Measurements from ENCODE around the gene RPTOR. TPM values are rescaled to one million over a fixed set of nuclear protein-coding genes. Genes with fewer than 3 reads are reported as not detected.

Gene RPTOR
- total RNA-seq (2022) (60.0 and 66.7 TPM in 2 replicates), Bru-seq, nascent RNA (percentile 74 among the genes with signal in this experiment), BruChase-seq, experiment 1, labeled RNA remaining after a 2-hour chase (percentile 66 among the genes with signal in this experiment), BruChase-seq, experiment 2, labeled RNA remaining after a 6-hour chase (percentile 70 among the genes with signal in this experiment)
- long read RNA-seq, full-length matches to known transcripts = 8 of 23 reads
- long read RNA-seq, partial matches to known transcripts = 7 of 23 reads
- long read RNA-seq, other reads (novel, unspliced or antisense) = 8 of 23 reads

- Mint-ChIP-seq H3K4me1 (ENCODE audit: low read depth, unreplicated experiment) (peaks cover 8% of the 10 kb centered on the region), H3K27ac (ENCODE audit: unreplicated experiment) (peak within 1 kb of the TSS; percentile 90), H3K36me3 (ENCODE audit: insufficient read depth, unreplicated experiment) (peaks cover 6% of the 10 kb centered on the region), H3K4me3 (ENCODE audit: unreplicated experiment) (peak within 1 kb of the TSS; percentile 93), H3K9me3 (ENCODE audit: unreplicated experiment) (no peaks in the 10 kb centered on the region), H3K27me3 (ENCODE audit: insufficient read depth, unreplicated experiment) (no peaks in the 10 kb centered on the region)
- intact Hi-C loops (cut with micrococcal nuclease; ENCODE audit: unreplicated experiment) = loop anchor here (1.0 kb wide), 1 partner anchor 90 kb away; no protein-coding TSS in a partner anchor
- peak within 1 kb of the TSS; percentile 74 for H3K4me3 ChIP-seq (ENCODE audit: low read depth, low read length)
- POLR2A ChIA-PET = interaction anchor here (1.6 kb wide), 1 partner anchor 90 kb away, joined by 5 read pairs; no protein-coding TSS in a partner anchor
- H3K36me3 ChIP-seq (ENCODE audit: control insufficient read depth, insufficient read depth, low read length) = no peaks in the 10 kb centered on the region
- peaks cover 17% of the 10 kb centered on the region; the same call in 1 of the 2 replicates for H3K4me1 ChIP-seq
- no peaks in the 10 kb centered on the region for H3K27me3 ChIP-seq (replicated peaks; ENCODE audit: control insufficient read depth, insufficient read depth, low read length)
- DNase-seq = peak; percentile 91 to 94
- CTCF ChIA-PET = interaction anchor here (1.0 kb wide), 1 partner anchor 10 kb away, joined by 3 read pairs; no protein-coding TSS in a partner anchor
- no peaks in the 10 kb centered on the region for H3K9me3 ChIP-seq
- BruUV-seq (replicated peaks) = no TSS peak
- TF ChIP-seq CTCF (IDR thresholded peaks at IDR 0.05; ENCODE audit: insufficient read depth in 1 of 2, low read depth in 1 of 2, low read length in 1 of 2, severe bottlenecking in 1 of 2, unreplicated experiment in 1 of 2) = no peak
Measured at GRCh38 chr17:80544655-80545498, at the start of gene RPTOR. Gene RPTOR, plus strand, starts transcription at chr17:80544838. Its CDS starts 792 bp downstream, at chr17:80545630.

GRCh38 chr17:80497726-80498241 lies 46.9 kb upstream of the RPTOR start:
- TF ChIP-seq CTCF (IDR thresholded peaks at IDR 0.05; ENCODE audit: insufficient read depth in 1 of 2, low read depth in 1 of 2, low read length in 1 of 2, severe bottlenecking in 1 of 2, unreplicated experiment in 1 of 2) = no peak
- Histone ChIP-seq H3K36me3 (ENCODE audit: control insufficient read depth, insufficient read depth, low read length) (no peaks in the 10 kb centered on the region), H3K27me3 (replicated peaks; ENCODE audit: control insufficient read depth, insufficient read depth, low read length) (no peaks in the 10 kb centered on the region), H3K4me3 (ENCODE audit: low read depth, low read length) (no peak overlapping the region), H3K4me1 (no peaks in the 10 kb centered on the region), H3K9me3 (no peaks in the 10 kb centered on the region)
- DNase-seq = no peak
- no peaks in the 10 kb centered on the region for H3K27me3 Mint-ChIP-seq (ENCODE audit: insufficient read depth, unreplicated experiment)
- intact Hi-C loops (cut with micrococcal nuclease; ENCODE audit: unreplicated experiment) = no loop called here
- H3K36me3 Mint-ChIP-seq (ENCODE audit: insufficient read depth, unreplicated experiment) = no peaks in the 10 kb centered on the region
- POLR2A ChIA-PET = no interaction called here
- BruUV-seq (replicated peaks) = no TSS peak
- no peak overlapping the region for H3K27ac Mint-ChIP-seq (ENCODE audit: unreplicated experiment)
- no peaks in the 10 kb centered on the region for H3K9me3 Mint-ChIP-seq (ENCODE audit: unreplicated experiment)
- H3K4me1 Mint-ChIP-seq (ENCODE audit: low read depth, unreplicated experiment) = no peaks in the 10 kb centered on the region
- CTCF ChIA-PET = interaction anchor here (0.6 kb wide), 1 partner anchor 21 kb away, joined by 4 read pairs; no protein-coding TSS in a partner anchor
- no peak overlapping the region for H3K4me3 Mint-ChIP-seq (ENCODE audit: unreplicated experiment)

GRCh38 chr17:80498242-80498919 lies 46.3 kb upstream of the RPTOR start:
- DNase-seq = no peak
- no peaks in the 10 kb centered on the region for H3K4me1 ChIP-seq
- no peaks in the 10 kb centered on the region for H3K4me1 Mint-ChIP-seq (ENCODE audit: low read depth, unreplicated experiment)
- no peaks in the 10 kb centered on the region for H3K36me3 ChIP-seq (ENCODE audit: control insufficient read depth, insufficient read depth, low read length)
- H3K9me3 Mint-ChIP-seq (ENCODE audit: unreplicated experiment) = no peaks in the 10 kb centered on the region
- TF ChIP-seq CTCF (IDR thresholded peaks at IDR 0.05; ENCODE audit: insufficient read depth in 1 of 2, low read depth in 1 of 2, low read length in 1 of 2, severe bottlenecking in 1 of 2, unreplicated experiment in 1 of 2) = no peak
- H3K4me3 Mint-ChIP-seq (ENCODE audit: unreplicated experiment) = no peak overlapping the region
- H3K27ac Mint-ChIP-seq (ENCODE audit: unreplicated experiment) = no peak overlapping the region
- no peak overlapping the region for H3K4me3 ChIP-seq (ENCODE audit: low read depth, low read length)
- no peaks in the 10 kb centered on the region for H3K27me3 ChIP-seq (replicated peaks; ENCODE audit: control insufficient read depth, insufficient read depth, low read length)
- intact Hi-C loops (cut with micrococcal nuclease; ENCODE audit: unreplicated experiment) = no loop called here
- POLR2A ChIA-PET = no interaction called here
- no TSS peak for BruUV-seq (replicated peaks)
- H3K27me3 Mint-ChIP-seq (ENCODE audit: insufficient read depth, unreplicated experiment) = no peaks in the 10 kb centered on the region
- CTCF ChIA-PET = interaction anchor here (0.6 kb wide), 1 partner anchor 22 kb away, joined by 4 read pairs; no protein-coding TSS in a partner anchor
- H3K36me3 Mint-ChIP-seq (ENCODE audit: insufficient read depth, unreplicated experiment) = no peaks in the 10 kb centered on the region
- no peaks in the 10 kb centered on the region for H3K9me3 ChIP-seq
